ENCODE data around the gene ANXA11.

Gene ANXA11

DNA sequence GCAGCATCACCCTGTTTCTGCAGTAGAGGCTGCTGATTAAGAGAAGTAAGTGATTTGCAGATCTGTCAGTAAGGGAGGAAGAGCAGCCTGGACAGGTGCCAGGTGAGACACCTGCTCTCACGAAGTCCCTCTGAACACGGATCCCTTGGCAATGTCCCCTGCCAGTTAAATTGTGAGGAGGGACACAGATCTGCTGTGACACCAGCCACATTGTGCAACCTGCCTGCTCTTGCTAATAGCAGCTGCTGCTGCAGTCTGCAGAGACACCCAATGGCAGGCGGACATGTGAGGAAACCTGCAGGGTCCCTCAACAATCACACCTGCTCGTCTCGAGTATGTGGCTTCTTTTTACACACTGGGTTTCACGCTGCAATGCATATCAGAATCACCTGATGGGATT is 31.9 kb downstream of the ANXA11 start:
- H3K36me3 ChIP-seq = no peaks in the 10 kb centered on the region
- DNase-seq = no peak

DNA sequence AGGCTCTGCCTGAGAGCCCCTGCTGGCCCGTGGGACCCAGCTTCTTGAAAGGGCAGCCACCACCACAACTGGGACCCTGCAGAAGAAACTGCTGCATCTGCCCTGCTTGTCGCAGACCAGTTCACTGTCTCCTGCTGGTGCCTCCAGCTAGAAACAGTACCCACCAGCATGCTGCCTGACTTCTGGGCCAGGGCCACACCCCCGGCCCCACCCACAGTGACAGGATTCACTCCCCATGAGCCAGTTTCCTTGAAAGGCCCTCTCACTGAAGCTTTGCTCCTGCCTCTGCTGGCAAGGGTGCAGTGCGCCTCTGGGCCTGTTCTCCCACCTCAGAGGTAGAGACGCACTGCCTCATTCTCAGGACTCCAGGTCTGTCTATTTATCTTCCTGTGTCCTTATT is 32.4 kb downstream of the ANXA11 start:
- Histone ChIP-seq H3K9me3 (no peaks in the 10 kb centered on the region), H3K4me3 (ENCODE audit: low read depth, low read length) (no peak overlapping the region), H3K36me3 (no peaks in the 10 kb centered on the region), H3K4me1 (peaks cover under 1% of the 10 kb centered on the region; the same call in 1 of the 2 replicates), H3K27me3 (no peaks in the 10 kb centered on the region)
- no peak for DNase-seq
- TF ChIP-seq, protein P1, sequence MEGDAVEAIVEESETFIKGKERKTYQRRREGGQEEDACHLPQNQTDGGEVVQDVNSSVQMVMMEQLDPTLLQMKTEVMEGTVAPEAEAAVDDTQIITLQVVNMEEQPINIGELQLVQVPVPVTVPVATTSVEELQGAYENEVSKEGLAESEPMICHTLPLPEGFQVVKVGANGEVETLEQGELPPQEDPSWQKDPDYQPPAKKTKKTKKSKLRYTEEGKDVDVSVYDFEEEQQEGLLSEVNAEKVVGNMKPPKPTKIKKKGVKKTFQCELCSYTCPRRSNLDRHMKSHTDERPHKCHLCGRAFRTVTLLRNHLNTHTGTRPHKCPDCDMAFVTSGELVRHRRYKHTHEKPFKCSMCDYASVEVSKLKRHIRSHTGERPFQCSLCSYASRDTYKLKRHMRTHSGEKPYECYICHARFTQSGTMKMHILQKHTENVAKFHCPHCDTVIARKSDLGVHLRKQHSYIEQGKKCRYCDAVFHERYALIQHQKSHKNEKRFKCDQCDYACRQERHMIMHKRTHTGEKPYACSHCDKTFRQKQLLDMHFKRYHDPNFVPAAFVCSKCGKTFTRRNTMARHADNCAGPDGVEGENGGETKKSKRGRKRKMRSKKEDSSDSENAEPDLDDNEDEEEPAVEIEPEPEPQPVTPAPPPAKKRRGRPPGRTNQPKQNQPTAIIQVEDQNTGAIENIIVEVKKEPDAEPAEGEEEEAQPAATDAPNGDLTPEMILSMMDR (IDR thresholded peaks at IDR 0.05; ENCODE audit: low read depth, low read length) = no peak

More for the DNA sequence above, 31.9 kb downstream of the ANXA11 start:
- TF ChIP-seq, protein P1 (IDR thresholded peaks at IDR 0.05; ENCODE audit: low read depth, low read length) = no peak
- Histone ChIP-seq H3K4me1 (no peaks in the 10 kb centered on the region), H3K27me3 (no peaks in the 10 kb centered on the region), H3K4me3 (ENCODE audit: low read depth, low read length) (no peak overlapping the region), H3K9me3 (no peaks in the 10 kb centered on the region)

DNA sequence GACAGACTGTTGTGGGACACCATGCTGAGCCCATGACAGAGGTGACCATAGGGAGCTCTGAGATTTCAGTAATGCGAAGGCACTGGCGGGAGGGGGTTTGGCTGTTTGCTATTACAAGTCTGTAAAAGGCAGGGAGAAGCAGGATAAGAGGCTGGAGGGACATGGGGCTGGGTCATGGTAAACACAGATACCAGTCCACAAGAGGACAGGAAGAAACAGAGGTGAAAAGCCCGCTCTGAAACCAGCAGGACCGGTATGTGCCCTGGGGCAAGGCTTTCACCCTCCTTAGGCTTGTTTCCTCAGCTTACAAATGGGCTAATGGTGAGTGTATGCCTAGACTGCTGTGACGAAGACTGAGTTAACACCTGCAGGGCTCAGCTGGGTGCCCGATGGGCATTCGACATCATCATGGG is 34.1 kb downstream of the ANXA11 start:
- H3K4me3 ChIP-seq (ENCODE audit: low read depth, low read length) = no peak overlapping the region
- TF ChIP-seq, protein P1 (IDR thresholded peaks at IDR 0.05; ENCODE audit: low read depth, low read length) = no peak
- no peaks in the 10 kb centered on the region for H3K36me3 ChIP-seq
- H3K4me1 ChIP-seq = peaks cover 5% of the 10 kb centered on the region; the same call in 1 of the 2 replicates
- H3K27me3 ChIP-seq = no peaks in the 10 kb centered on the region
- H3K9me3 ChIP-seq = no peaks in the 10 kb centered on the region
- no peak for DNase-seq

DNA sequence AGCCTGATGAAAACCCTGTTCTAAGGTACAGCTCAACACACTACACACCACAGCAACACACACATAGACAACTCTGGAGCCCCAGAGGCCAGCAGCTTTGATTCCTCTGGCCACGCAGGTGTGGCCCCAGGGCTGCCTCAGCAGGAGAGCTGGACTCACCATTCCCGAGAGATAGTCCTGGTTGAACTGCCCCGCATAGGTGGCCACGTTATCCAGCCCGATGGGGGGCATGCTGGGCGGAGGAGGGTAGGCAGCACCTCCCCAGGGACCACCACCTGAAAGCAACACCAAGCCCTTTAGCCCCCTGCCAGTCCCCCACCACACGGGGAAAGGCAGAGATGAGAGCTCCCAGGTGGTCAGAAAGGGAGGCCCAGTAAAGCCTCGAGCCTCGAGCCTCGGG is 34.7 kb downstream of the ANXA11 start:
- Histone ChIP-seq H3K4me1 (peaks cover 5% of the 10 kb centered on the region; the same call in 1 of the 2 replicates), H3K27me3 (no peaks in the 10 kb centered on the region), H3K36me3 (no peaks in the 10 kb centered on the region), H3K9me3 (no peaks in the 10 kb centered on the region), H3K4me3 (ENCODE audit: low read depth, low read length) (no peak overlapping the region)
- TF ChIP-seq, protein P1 (IDR thresholded peaks at IDR 0.05; ENCODE audit: low read depth, low read length) = no peak
- no peak for DNase-seq

DNA sequence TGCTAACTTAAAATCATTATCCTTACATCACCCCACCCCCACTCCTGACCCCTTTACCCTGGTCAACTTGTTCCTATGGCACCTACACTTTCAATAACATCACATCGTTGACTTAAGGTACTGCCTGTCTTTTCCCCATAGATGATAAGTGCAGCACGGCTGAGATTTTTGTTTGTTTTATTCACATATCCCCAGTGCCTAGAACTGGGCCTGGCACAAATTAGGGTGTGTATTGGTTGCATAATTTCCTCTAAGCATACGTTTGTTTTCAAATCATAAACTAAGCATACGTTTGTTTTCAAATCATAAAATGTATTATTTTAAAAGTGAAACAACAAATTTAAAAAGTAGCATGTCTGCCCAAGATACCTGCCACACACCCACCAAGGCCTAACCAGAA is 35.3 kb downstream of the ANXA11 start:
- H3K4me3 ChIP-seq (ENCODE audit: low read depth, low read length) = no peak overlapping the region
- H3K27me3 ChIP-seq = no peaks in the 10 kb centered on the region
- TF ChIP-seq, protein P1 (IDR thresholded peaks at IDR 0.05; ENCODE audit: low read depth, low read length) = no peak
- no peaks in the 10 kb centered on the region for H3K36me3 ChIP-seq
- no peaks in the 10 kb centered on the region for H3K9me3 ChIP-seq
- peaks cover 5% of the 10 kb centered on the region; the same call in 1 of the 2 replicates for H3K4me1 ChIP-seq
- no peak for DNase-seq

DNA sequence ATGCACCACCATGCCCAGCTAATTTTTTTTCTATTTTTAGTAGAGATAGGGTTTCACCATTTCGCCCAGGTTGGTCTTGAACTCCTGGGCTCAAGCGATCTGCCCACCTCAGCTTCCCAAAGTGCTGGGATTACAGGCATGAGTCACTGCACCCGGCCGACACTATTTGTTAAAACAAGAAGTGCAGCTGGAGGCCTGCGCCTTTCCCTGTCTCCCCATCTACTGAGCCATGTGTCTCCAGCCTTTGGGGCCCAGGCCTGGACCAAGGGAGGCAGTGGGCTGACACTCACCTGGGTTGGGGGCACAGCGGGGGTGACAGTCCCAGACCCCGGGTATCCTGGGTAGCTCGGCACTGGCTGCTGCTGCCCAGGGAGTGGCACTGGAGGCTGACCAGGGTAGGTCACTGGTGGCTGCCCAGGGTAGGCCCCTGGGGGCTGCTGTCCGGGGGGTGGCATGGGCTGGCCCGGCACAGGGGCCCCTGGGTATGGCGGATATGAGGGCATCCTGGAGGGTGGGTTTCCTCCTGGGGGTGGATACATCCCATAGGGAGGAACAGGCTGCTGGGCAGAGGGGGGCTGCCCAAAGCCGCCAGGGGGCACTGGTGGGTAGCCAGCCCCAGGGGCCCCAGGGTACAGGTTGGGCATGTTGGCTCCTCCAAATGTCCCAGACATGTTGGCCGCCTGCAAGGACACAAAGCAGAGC is 36.5 kb downstream of the ANXA11 start:
- TF ChIP-seq, protein P1 (IDR thresholded peaks at IDR 0.05; ENCODE audit: low read depth, low read length) = no peak
- H3K4me3 ChIP-seq (ENCODE audit: low read depth, low read length) = no peak overlapping the region
- no peak for DNase-seq
- no peaks in the 10 kb centered on the region for H3K27me3 ChIP-seq
- no peaks in the 10 kb centered on the region for H3K36me3 ChIP-seq
- peaks cover 5% of the 10 kb centered on the region; the same call in 1 of the 2 replicates for H3K4me1 ChIP-seq
- H3K9me3 ChIP-seq = no peaks in the 10 kb centered on the region
